Naive thymus-derived CD4-positive, alpha-beta T cell (primary cell): ENCODE results near the gene AKR1C4. TPM values are rescaled to one million over a fixed set of nuclear protein-coding genes. Genes with fewer than 3 reads are reported as not detected.

Experiments used
- ATAC-seq: fragments of 150-1000 bp; cut with Tn5 transposase; 2 replicates; pipeline ENCODE4 v1.10.0; 2021; ENCODE audit warnings: mild to moderate bottlenecking, moderate library complexity
- CTCF ChIA-PET: fragments of 350-600 bp; sonication (Branson Sonifier 250); formaldehyde crosslinking; loops from one replicate; lab custom pipeline; 2021; ENCODE audit warnings: antibody characterized with exemption; lab: Charles Lee
- POLR2A ChIA-PET: fragments of 350-600 bp; sonication (Branson Sonifier 250); formaldehyde crosslinking; loops from one replicate; lab custom pipeline; 2021; ENCODE audit warnings: antibody characterized with exemption, inconsistent platforms; lab: Charles Lee
- DNase-seq, 9 donors: peaks; one replicate each; pipeline versions ENCODE4 v3.0.0 to v3.0.0-alpha.2; 2020 to 2022; ENCODE audit warnings: mixed read lengths in 1 of 9
- H3K27ac ChIP-seq: one replicate; pipeline ENCODE4 v1.7.0; 2013; ENCODE audit warnings: mild to moderate bottlenecking, low read depth, low read length, moderate library complexity
- H3K27me3 ChIP-seq, 2 donors: one replicate each; pipeline ENCODE4 v1.7.0; 2013; ENCODE audit warnings: low read length in 2 of 2, mild to moderate bottlenecking in 2 of 2, moderate library complexity in 2 of 2; ENCODE audit not compliant: control insufficient read depth in 2 of 2, insufficient read depth in 2 of 2
- H3K36me3 ChIP-seq, 3 experiments: 1 replicate in 2 of 3; 2 replicates in 1 of 3; pipeline ENCODE4 v1.7.0; 2013; ENCODE audit warnings: low read length in 3 of 3, mild to moderate bottlenecking in 3 of 3, moderate library complexity in 1 of 3; ENCODE audit not compliant: insufficient read depth in 3 of 3, control insufficient read depth in 2 of 3
- H3K4me1 ChIP-seq, 2 donors: one replicate each; pipeline ENCODE4 v1.7.0; 2013; ENCODE audit warnings: low read length in 2 of 2, mild to moderate bottlenecking in 2 of 2, moderate library complexity in 1 of 2; ENCODE audit not compliant: control insufficient read depth in 2 of 2, insufficient read depth in 2 of 2
- H3K4me3 ChIP-seq: 2 replicates; pipeline ENCODE4 v1.7.0; 2013; ENCODE audit warnings: mild to moderate bottlenecking, low read length
- H3K9me3 ChIP-seq, 3 experiments: 1 replicate in 2 of 3; 2 replicates in 1 of 3; pipeline ENCODE4 v1.7.0; 2013; ENCODE audit warnings: low read length in 3 of 3; ENCODE audit not compliant: control insufficient read depth in 2 of 3
- H3K27ac Mint-ChIP-seq, 9 donors: one replicate each; pipeline ENCODE4 v1.8.0; 2020 to 2022; ENCODE audit warnings: mixed read lengths in 9 of 9, mild to moderate bottlenecking in 8 of 9, moderate library complexity in 5 of 9, inconsistent platforms in 2 of 9
- H3K27me3 Mint-ChIP-seq, 5 donors: one replicate each; pipeline ENCODE4 v1.8.0; 2021 to 2022; ENCODE audit warnings: mixed read lengths in 5 of 5, mild to moderate bottlenecking in 1 of 5
- H3K36me3 Mint-ChIP-seq, 5 donors: one replicate each; pipeline ENCODE4 v1.8.0; 2020 to 2022; ENCODE audit warnings: mixed read lengths in 5 of 5, mild to moderate bottlenecking in 3 of 5, inconsistent platforms in 1 of 5
- H3K4me1 Mint-ChIP-seq, 7 donors: one replicate each; pipeline ENCODE4 v1.8.0; 2020 to 2022; ENCODE audit warnings: mixed read lengths in 7 of 7, mild to moderate bottlenecking in 3 of 7, inconsistent platforms in 1 of 7
- H3K4me3 Mint-ChIP-seq, 10 donors: one replicate each; pipeline ENCODE4 v1.8.0; 2020 to 2022; ENCODE audit warnings: mild to moderate bottlenecking in 10 of 10, mixed read lengths in 10 of 10, moderate library complexity in 6 of 10, inconsistent platforms in 2 of 10
- H3K9me3 Mint-ChIP-seq, 11 donors: one replicate each; pipeline ENCODE4 v1.8.0; 2020 to 2022; ENCODE audit warnings: mixed read lengths in 11 of 11, mild to moderate bottlenecking in 4 of 11, inconsistent platforms in 1 of 11, moderate library complexity in 1 of 11
- intact Hi-C, 2 donors: fragments of 100-400 bp; cut with micrococcal nuclease; formaldehyde crosslinking; loops; one replicate each; pipeline ENCODE4 v1.15.1; 2023
- polyA plus RNA-seq, 2 donors: library from polyadenylated mRNA; unstranded; fragments of 300-500 nt; fragmentation: Illumina TruSeq; gene quantifications; one replicate each; pipeline ENCODE4 v1.2.3, GENCODE V29; 2021
- total RNA-seq, 6 experiments: library from RNA in 5 of 6; stranded (reverse) in 5 of 6; gene quantifications; 1 replicate in 5 of 6; 2 replicates in 1 of 6; pipeline ENCODE4 v1.2.3 and lab custom pipeline; 2021 to 2026

The AKR1C4 gene
- not detected for total RNA-seq
- polyA plus RNA-seq = not detected
- not detected for total RNA-seq (lab: John Stamatoyannopoulos, UW)

- intact Hi-C loops = no loop called here
- Histone ChIP-seq H3K4me3 (no peak within 1 kb of the TSS), H3K4me1 (no peaks in the 10 kb centered on the region), H3K9me3 (no peaks in the 10 kb centered on the region), H3K36me3 (no peaks in the 10 kb centered on the region), H3K27me3 (no peaks in the 10 kb centered on the region), H3K27ac (no peak within 1 kb of the TSS)
- H3K36me3 Mint-ChIP-seq = no peaks in the 10 kb centered on the region
- H3K27me3 Mint-ChIP-seq = peaks cover 0 to 6% (median 0%) of the 10 kb centered on the region in 5 donors
- ATAC-seq (no peak), DNase-seq (no peak)
- H3K9me3 Mint-ChIP-seq = peaks cover 0 to 7% (median 2%) of the 10 kb centered on the region in 11 donors
- no peaks in the 10 kb centered on the region for H3K4me1 Mint-ChIP-seq
- H3K27ac Mint-ChIP-seq = no peak within 1 kb of the TSS
- POLR2A ChIA-PET = no interaction called here
- CTCF ChIA-PET = no interaction called here
- no peak within 1 kb of the TSS for H3K4me3 Mint-ChIP-seq
Observed at GRCh38 chr10:5196702-5197113, at the start of gene AKR1C4. AKR1C4 (plus strand) TSS chr10:5196837; CDS start chr10:5196868, 31 bp downstream.

GRCh38 chr10:5146920-5147254 lies 49.8 kb upstream of the AKR1C4 start:
- intact Hi-C loops = no loop called here
- no peaks in the 10 kb centered on the region for H3K9me3 ChIP-seq
- Mint-ChIP-seq H3K36me3 (peaks cover 0 to 8% (median 0%) of the 10 kb centered on the region in 5 donors), H3K27ac (no peak overlapping the region), H3K27me3 (peaks cover 0 to 4% (median 0%) of the 10 kb centered on the region in 5 donors), H3K4me1 (no peaks in the 10 kb centered on the region), H3K4me3 (no peak overlapping the region), H3K9me3 (peaks cover 0 to 25% (median 6%) of the 10 kb centered on the region in 11 donors)
- no peak overlapping the region for H3K4me3 ChIP-seq
- H3K36me3 ChIP-seq = no peaks in the 10 kb centered on the region
- no peaks in the 10 kb centered on the region for H3K27me3 ChIP-seq
- CTCF ChIA-PET = no interaction called here
- no peaks in the 10 kb centered on the region for H3K4me1 ChIP-seq
- POLR2A ChIA-PET = no interaction called here
- no peak overlapping the region for H3K27ac ChIP-seq
- DNase-seq (no peak), ATAC-seq (no peak)

DNA sequence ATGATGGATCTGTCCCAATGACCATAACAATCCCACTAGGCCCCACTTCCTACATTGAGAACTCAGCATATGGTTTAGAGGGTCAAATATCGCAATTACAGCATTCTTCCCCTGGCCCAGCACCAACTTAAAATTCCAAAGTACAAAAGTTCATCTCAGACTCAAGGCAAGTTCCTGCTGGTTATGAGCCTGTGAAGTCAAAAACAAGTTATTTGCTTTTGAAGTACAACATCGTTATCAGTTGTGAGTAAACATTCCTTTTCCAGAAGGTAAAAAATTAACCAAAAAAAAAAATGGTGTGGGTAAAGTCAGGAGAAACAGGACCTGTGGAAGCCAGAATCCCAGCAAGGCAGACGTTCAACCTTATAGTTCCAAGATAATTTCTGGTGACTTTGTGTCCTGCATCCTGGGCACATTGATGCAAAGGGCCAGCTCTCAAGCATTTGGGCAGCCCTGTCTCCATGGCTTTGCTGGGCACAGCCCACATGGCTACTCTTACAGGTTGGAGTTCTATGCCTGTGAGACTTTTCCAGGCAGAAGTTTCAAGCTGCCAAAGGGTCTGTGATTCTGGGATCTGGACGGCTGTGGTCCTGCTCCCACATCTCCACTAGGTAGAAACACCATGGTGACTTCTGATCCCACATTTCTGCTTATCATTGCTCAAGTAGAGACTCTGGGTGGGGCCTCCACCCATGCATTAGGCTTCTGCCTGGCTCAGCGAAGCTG lies 49.2 kb upstream of the AKR1C4 start:
- no peak overlapping the region for H3K4me3 Mint-ChIP-seq
- H3K36me3 ChIP-seq = no peaks in the 10 kb centered on the region
- peaks cover 0 to 4% (median 0%) of the 10 kb centered on the region in 5 donors for H3K27me3 Mint-ChIP-seq
- intact Hi-C loops = no loop called here
- peaks cover 0 to 8% (median 0%) of the 10 kb centered on the region in 5 donors for H3K36me3 Mint-ChIP-seq
- H3K9me3 ChIP-seq = no peaks in the 10 kb centered on the region
- H3K27ac Mint-ChIP-seq = no peak overlapping the region
- CTCF ChIA-PET = no interaction called here
- no peaks in the 10 kb centered on the region for H3K4me1 Mint-ChIP-seq
- H3K27ac ChIP-seq = no peak overlapping the region
- H3K9me3 Mint-ChIP-seq = peaks cover 0 to 25% (median 6%) of the 10 kb centered on the region in 11 donors
- ATAC-seq (no peak), DNase-seq (no peak)
- no peak overlapping the region for H3K4me3 ChIP-seq
- POLR2A ChIA-PET = no interaction called here
- no peaks in the 10 kb centered on the region for H3K27me3 ChIP-seq
- no peaks in the 10 kb centered on the region for H3K4me1 ChIP-seq

- H3K9me3 ChIP-seq = no peaks in the 10 kb centered on the region
- no peak overlapping the region for H3K27ac Mint-ChIP-seq
- H3K27me3 Mint-ChIP-seq = peaks cover 0 to 4% (median 0%) of the 10 kb centered on the region in 5 donors
- H3K36me3 ChIP-seq = no peaks in the 10 kb centered on the region
- no peaks in the 10 kb centered on the region for H3K4me1 ChIP-seq
- CTCF ChIA-PET = interaction anchor here (0.6 kb wide), 1 partner anchor 288 kb away, joined by 3 read pairs; no protein-coding TSS in a partner anchor
- H3K4me3 ChIP-seq = no peak overlapping the region
- H3K4me3 Mint-ChIP-seq = no peak overlapping the region
- H3K27me3 ChIP-seq = no peaks in the 10 kb centered on the region
- H3K27ac ChIP-seq = no peak overlapping the region
- peaks cover 0 to 8% (median 0%) of the 10 kb centered on the region in 5 donors for H3K36me3 Mint-ChIP-seq
- H3K9me3 Mint-ChIP-seq = peaks cover 0 to 25% (median 6%) of the 10 kb centered on the region in 11 donors
- POLR2A ChIA-PET = no interaction called here
- no peak for ATAC-seq
- no peaks in the 10 kb centered on the region for H3K4me1 Mint-ChIP-seq
- no peak for DNase-seq
- intact Hi-C loops = no loop called here
Observed at GRCh38 chr10:5147981-5148677, 48.5 kb upstream of the AKR1C4 start.

DNA sequence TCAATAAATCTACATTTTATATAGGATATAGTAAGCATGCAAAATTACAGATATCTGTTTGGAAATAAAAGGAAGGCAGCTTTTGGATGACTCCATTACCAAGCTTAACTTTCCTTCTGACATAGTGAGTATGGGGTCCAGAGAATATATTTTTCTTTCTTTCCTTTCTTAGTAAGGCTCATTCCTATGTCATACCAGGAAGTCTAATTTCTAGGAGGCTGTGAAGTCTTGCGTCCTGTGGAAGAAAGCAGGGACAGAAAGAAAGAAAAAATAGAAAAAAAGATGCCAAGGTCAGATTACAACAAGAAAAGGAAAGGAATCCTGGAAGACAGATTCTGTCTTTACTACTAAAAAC lies 48.0 kb upstream of the AKR1C4 start:
- DNase-seq = no peak

DNA sequence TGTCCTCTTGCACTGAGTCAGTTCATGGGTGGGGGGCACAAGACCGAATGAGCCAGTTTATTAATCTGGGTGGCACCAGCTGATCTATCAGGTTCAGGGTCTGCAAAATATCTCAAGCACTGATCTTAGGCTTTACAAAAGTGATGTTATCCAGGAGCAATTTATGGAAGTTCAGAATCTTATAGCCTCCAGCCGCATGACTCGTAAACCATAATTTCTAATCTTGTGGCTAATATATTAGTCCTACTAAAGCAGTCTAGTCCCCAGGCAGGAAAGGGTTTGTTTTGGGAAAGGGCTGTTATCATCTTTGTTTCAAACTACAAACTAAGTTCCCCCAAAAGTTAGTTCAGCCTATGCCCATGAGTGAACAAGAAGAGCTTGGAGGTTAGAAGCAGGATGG lies 45.6 kb upstream of the AKR1C4 start:
- no peaks in the 10 kb centered on the region for H3K27me3 ChIP-seq
- Mint-ChIP-seq H3K27me3 (peaks cover 0 to 16% (median 2%) of the 10 kb centered on the region in 5 donors), H3K36me3 (peaks cover 0 to 8% (median 0%) of the 10 kb centered on the region in 5 donors), H3K4me3 (no peak overlapping the region), H3K27ac (no peak overlapping the region), H3K4me1 (no peaks in the 10 kb centered on the region), H3K9me3 (peaks cover 0 to 25% (median 6%) of the 10 kb centered on the region in 11 donors)
- H3K4me1 ChIP-seq = no peaks in the 10 kb centered on the region
- H3K36me3 ChIP-seq = no peaks in the 10 kb centered on the region
- ChIA-PET POLR2A (no interaction called here), CTCF (no interaction called here)
- DNase-seq (no peak), ATAC-seq (no peak)
- no peak overlapping the region for H3K4me3 ChIP-seq
- H3K9me3 ChIP-seq = no peaks in the 10 kb centered on the region
- H3K27ac ChIP-seq = no peak overlapping the region
- intact Hi-C loops = no loop called here

More for the DNA sequence above, 48.0 kb upstream of the AKR1C4 start:
- POLR2A ChIA-PET = no interaction called here
- no peak overlapping the region for H3K4me3 Mint-ChIP-seq
- H3K9me3 Mint-ChIP-seq = peaks cover 0 to 25% (median 6%) of the 10 kb centered on the region in 11 donors
- no peak overlapping the region for H3K27ac Mint-ChIP-seq
- Histone ChIP-seq H3K4me1 (no peaks in the 10 kb centered on the region), H3K36me3 (no peaks in the 10 kb centered on the region), H3K4me3 (no peak overlapping the region), H3K27ac (no peak overlapping the region), H3K27me3 (no peaks in the 10 kb centered on the region), H3K9me3 (no peaks in the 10 kb centered on the region)
- peaks cover 0 to 9% (median 2%) of the 10 kb centered on the region in 5 donors for H3K27me3 Mint-ChIP-seq
- intact Hi-C loops = no loop called here
- no peak for ATAC-seq
- H3K36me3 Mint-ChIP-seq = peaks cover 0 to 8% (median 0%) of the 10 kb centered on the region in 5 donors
- CTCF ChIA-PET = interaction anchor here (0.6 kb wide), 1 partner anchor 287 kb away, joined by 3 read pairs; no protein-coding TSS in a partner anchor
- H3K4me1 Mint-ChIP-seq = no peaks in the 10 kb centered on the region
